ENCODE measurements around the gene KCTD10.

Gene KCTD10

DNA sequence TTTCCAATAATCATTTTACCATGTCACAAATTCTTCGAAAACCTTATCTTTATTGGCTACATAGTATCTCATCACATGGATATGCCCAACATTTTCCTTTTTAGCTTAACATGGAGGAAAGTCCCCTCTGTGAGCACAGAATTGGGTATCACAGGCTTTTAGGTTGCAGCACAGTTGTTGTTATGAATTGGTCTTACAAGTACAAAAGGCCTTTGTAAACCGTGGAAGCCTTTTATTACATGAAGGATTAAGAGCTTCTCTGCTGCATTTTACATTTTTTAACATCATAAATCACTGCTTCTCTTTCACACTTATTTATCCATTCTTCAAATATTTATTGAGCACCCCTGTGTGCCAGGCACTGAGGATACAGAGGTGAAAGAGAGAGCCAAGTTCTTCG, 26.5 kb upstream of the KCTD10 start:
- ATAC-seq (ENCODE audit: insufficient read depth, low read depth): no peak
- no peak overlapping the region for H3K4me3 ChIP-seq (ENCODE audit: low read depth in 1 of 2, low read length in 2 of 2)
- H3K36me3 ChIP-seq (ENCODE audit: insufficient read depth, low read length): peaks cover 87% of the 10 kb centered on the region
- H3K4me1 ChIP-seq (ENCODE audit: insufficient read depth, low read length): no peaks in the 10 kb centered on the region
- H3K27me3 ChIP-seq (ENCODE audit: insufficient read depth, low read length, poor library complexity): no peaks in the 10 kb centered on the region
- H2AFZ ChIP-seq (ENCODE audit: low read depth, low read length): no peak overlapping the region
- H4K20me1 ChIP-seq (ENCODE audit: insufficient read depth, low read length): no peaks in the 10 kb centered on the region
- no peak overlapping the region for H3K4me2 ChIP-seq (ENCODE audit: insufficient read depth, low read length)
- TF ChIP-seq, protein P1, sequence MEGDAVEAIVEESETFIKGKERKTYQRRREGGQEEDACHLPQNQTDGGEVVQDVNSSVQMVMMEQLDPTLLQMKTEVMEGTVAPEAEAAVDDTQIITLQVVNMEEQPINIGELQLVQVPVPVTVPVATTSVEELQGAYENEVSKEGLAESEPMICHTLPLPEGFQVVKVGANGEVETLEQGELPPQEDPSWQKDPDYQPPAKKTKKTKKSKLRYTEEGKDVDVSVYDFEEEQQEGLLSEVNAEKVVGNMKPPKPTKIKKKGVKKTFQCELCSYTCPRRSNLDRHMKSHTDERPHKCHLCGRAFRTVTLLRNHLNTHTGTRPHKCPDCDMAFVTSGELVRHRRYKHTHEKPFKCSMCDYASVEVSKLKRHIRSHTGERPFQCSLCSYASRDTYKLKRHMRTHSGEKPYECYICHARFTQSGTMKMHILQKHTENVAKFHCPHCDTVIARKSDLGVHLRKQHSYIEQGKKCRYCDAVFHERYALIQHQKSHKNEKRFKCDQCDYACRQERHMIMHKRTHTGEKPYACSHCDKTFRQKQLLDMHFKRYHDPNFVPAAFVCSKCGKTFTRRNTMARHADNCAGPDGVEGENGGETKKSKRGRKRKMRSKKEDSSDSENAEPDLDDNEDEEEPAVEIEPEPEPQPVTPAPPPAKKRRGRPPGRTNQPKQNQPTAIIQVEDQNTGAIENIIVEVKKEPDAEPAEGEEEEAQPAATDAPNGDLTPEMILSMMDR (IDR thresholded peaks at IDR 0.05; ENCODE audit: borderline replicate concordance, extremely low read depth, low read length, poor library complexity, severe bottlenecking): no peak
- TF ChIP-seq EZH2 (IDR thresholded peaks at IDR 0.05; ENCODE audit: borderline replicate concordance, low read depth, low read length, severe bottlenecking): no peak
- DNase-seq: no peak
- H3K9ac ChIP-seq (ENCODE audit: low read depth, low read length): no peak overlapping the region
- H3K9me3 ChIP-seq (ENCODE audit: insufficient read depth, low read length, severe bottlenecking): no peaks in the 10 kb centered on the region
- H3K27ac ChIP-seq (ENCODE audit: low read length): no peak overlapping the region
- H3K79me2 ChIP-seq (ENCODE audit: insufficient read depth, low read length): no peaks in the 10 kb centered on the region

DNA sequence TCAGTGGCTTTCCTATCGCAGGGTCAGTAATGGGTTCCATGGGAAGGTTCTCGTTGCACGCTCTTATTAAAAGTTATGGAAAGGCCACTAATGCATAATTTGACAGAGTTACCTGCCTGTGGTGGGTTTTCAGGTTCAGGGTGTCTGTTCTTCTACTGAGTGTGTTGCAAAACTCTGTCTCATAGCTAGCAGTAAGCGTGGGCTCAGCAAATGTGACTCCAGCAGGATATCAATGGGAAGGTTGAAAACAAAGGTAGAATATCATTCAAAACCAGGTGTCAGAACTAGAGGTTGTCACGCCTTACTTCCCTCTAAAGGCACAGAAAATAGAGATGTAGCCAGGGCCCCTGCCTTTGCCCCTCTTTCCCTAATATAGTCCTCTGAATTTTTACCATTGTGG, 25.2 kb upstream of the KCTD10 start:
- no peak overlapping the region for H3K27ac ChIP-seq (ENCODE audit: low read length)
- no peak overlapping the region for H3K4me3 ChIP-seq (ENCODE audit: low read depth in 1 of 2, low read length in 2 of 2)
- DNase-seq (no peak), ATAC-seq (ENCODE audit: insufficient read depth, low read depth) (no peak)
- no peak for TF ChIP-seq EZH2 (IDR thresholded peaks at IDR 0.05; ENCODE audit: borderline replicate concordance, low read depth, low read length, severe bottlenecking)
- TF ChIP-seq, protein P1 (IDR thresholded peaks at IDR 0.05; ENCODE audit: borderline replicate concordance, extremely low read depth, low read length, poor library complexity, severe bottlenecking): no peak
- no peaks in the 10 kb centered on the region for H3K4me1 ChIP-seq (ENCODE audit: insufficient read depth, low read length)
- H3K9me3 ChIP-seq (ENCODE audit: insufficient read depth, low read length, severe bottlenecking): no peaks in the 10 kb centered on the region
- H3K36me3 ChIP-seq (ENCODE audit: insufficient read depth, low read length): peaks cover 87% of the 10 kb centered on the region
- H3K4me2 ChIP-seq (ENCODE audit: insufficient read depth, low read length): no peak overlapping the region
- H2AFZ ChIP-seq (ENCODE audit: low read depth, low read length): no peak overlapping the region
- H3K27me3 ChIP-seq (ENCODE audit: insufficient read depth, low read length, poor library complexity): no peaks in the 10 kb centered on the region
- H4K20me1 ChIP-seq (ENCODE audit: insufficient read depth, low read length): no peaks in the 10 kb centered on the region
- H3K9ac ChIP-seq (ENCODE audit: low read depth, low read length): no peak overlapping the region
- no peaks in the 10 kb centered on the region for H3K79me2 ChIP-seq (ENCODE audit: insufficient read depth, low read length)

DNA sequence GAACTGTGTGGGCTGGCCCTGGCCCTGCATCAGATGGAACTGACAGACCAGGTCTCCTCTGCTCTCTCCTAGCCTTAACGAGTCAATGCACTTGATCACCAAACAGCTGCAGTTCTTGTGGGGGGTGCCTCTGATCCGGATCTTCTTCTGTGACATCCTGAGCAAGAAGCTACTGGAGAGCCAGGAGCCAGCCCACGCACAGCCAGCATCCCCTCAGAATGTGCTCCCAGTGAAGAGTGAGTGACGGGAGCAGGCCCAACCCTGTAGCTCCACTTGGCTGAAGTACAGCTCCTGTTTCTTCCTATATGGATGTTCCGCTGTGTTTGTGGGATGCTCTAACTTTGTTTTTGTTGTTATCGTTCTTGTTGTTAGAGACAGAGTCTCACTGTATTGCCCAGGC, 24.2 kb upstream of the KCTD10 start:
- no peak overlapping the region for H3K9ac ChIP-seq (ENCODE audit: low read depth, low read length)
- H3K79me2 ChIP-seq (ENCODE audit: insufficient read depth, low read length): no peaks in the 10 kb centered on the region
- ATAC-seq (ENCODE audit: insufficient read depth, low read depth): no peak

More for the DNA sequence above, 24.2 kb upstream of the KCTD10 start:
- Histone ChIP-seq H2AFZ (ENCODE audit: low read depth, low read length) (no peak overlapping the region), H3K4me1 (ENCODE audit: insufficient read depth, low read length) (no peaks in the 10 kb centered on the region), H3K4me3 (ENCODE audit: low read depth in 1 of 2, low read length in 2 of 2) (no peak overlapping the region), H3K36me3 (ENCODE audit: insufficient read depth, low read length) (peaks cover 79% of the 10 kb centered on the region), H3K9me3 (ENCODE audit: insufficient read depth, low read length, severe bottlenecking) (no peaks in the 10 kb centered on the region), H4K20me1 (ENCODE audit: insufficient read depth, low read length) (no peaks in the 10 kb centered on the region), H3K27me3 (ENCODE audit: insufficient read depth, low read length, poor library complexity) (no peaks in the 10 kb centered on the region), H3K27ac (ENCODE audit: low read length) (no peak overlapping the region), H3K4me2 (ENCODE audit: insufficient read depth, low read length) (no peak overlapping the region)
- TF ChIP-seq, protein P1 (IDR thresholded peaks at IDR 0.05; ENCODE audit: borderline replicate concordance, extremely low read depth, low read length, poor library complexity, severe bottlenecking): no peak
- TF ChIP-seq EZH2 (IDR thresholded peaks at IDR 0.05; ENCODE audit: borderline replicate concordance, low read depth, low read length, severe bottlenecking): no peak
- DNase-seq: no peak

Measured in DND-41 (cell line).